WERI-Rb-1 (cell line): ENCODE data around the gene NFYA.

Source experiments
- DNase-seq: peaks from one replicate; pipeline ENCODE4 v3.0.0-alpha.2; 2020
- H3K27ac ChIP-seq: fragments of 250-450 bp; sonication (Bioruptor Pico); 2 replicates; pipeline ENCODE4 v1.5.1; 2020; ENCODE audit warnings: mild to moderate bottlenecking, moderate library complexity
- H3K27me3 ChIP-seq: fragments of 250-450 bp; sonication (Bioruptor Pico); 2 replicates; pipeline ENCODE4 v1.5.1; 2021; ENCODE audit warnings: mild to moderate bottlenecking, low read depth, moderate library complexity; ENCODE audit not compliant: insufficient read depth, severe bottlenecking
- H3K36me3 ChIP-seq: fragments of 250-450 bp; sonication (Bioruptor Pico); 2 replicates; pipeline ENCODE4 v1.5.1; 2020; ENCODE audit warnings: mild to moderate bottlenecking, moderate library complexity
- H3K4me3 ChIP-seq: 2 replicates; pipeline ENCODE4 v1.5.1; 2011; ENCODE audit warnings: low read depth, mild to moderate bottlenecking, control low read depth, low read length
- H3K9me3 ChIP-seq: fragments of 250-450 bp; sonication (Bioruptor Pico); 2 replicates; pipeline ENCODE4 v1.5.1; 2021; ENCODE audit warnings: mild to moderate bottlenecking, moderate library complexity; ENCODE audit not compliant: severe bottlenecking
- CTCF ChIP-seq: IDR thresholded peaks from 2 replicates; pipeline ENCODE4 v1.5.1; 2011; ENCODE audit warnings: low read depth, mild to moderate bottlenecking, control low read depth, inconsistent platforms, low read length

Gene NFYA

GRCh38 chr6:41080621-41081020 is 7.8 kb downstream of the NFYA start:
- H3K4me3 ChIP-seq: no peak overlapping the region
- H3K9me3 ChIP-seq: no peaks in the 10 kb centered on the region
- no peak overlapping the region for H3K27ac ChIP-seq
- TF ChIP-seq CTCF: no peak
- H3K27me3 ChIP-seq: no peaks in the 10 kb centered on the region
- H3K36me3 ChIP-seq: peaks cover 67% of the 10 kb centered on the region
- no peak for DNase-seq

GRCh38 chr6:41083072-41083471 is 10.3 kb downstream of the NFYA start:
- H3K27me3 ChIP-seq: no peaks in the 10 kb centered on the region
- H3K4me3 ChIP-seq: no peak overlapping the region
- no peak for TF ChIP-seq CTCF
- no peaks in the 10 kb centered on the region for H3K9me3 ChIP-seq
- no peak for DNase-seq
- H3K36me3 ChIP-seq: peaks cover 85% of the 10 kb centered on the region
- H3K27ac ChIP-seq: no peak overlapping the region

GRCh38 chr6:41085182-41085581 is 12.4 kb downstream of the NFYA start:
- H3K36me3 ChIP-seq: peaks cover 80% of the 10 kb centered on the region
- no peak for TF ChIP-seq CTCF
- H3K27me3 ChIP-seq: no peaks in the 10 kb centered on the region

GRCh38 chr6:41088451-41088850 is 15.7 kb downstream of the NFYA start:
- Histone ChIP-seq H3K9me3 (no peaks in the 10 kb centered on the region), H3K36me3 (peaks cover 86% of the 10 kb centered on the region), H3K27ac (no peak overlapping the region), H3K27me3 (no peaks in the 10 kb centered on the region), H3K4me3 (no peak overlapping the region)
- no peak for TF ChIP-seq CTCF
- no peak for DNase-seq

More at GRCh38 chr6:41085182-41085581, 12.4 kb downstream of the NFYA start:
- no peak overlapping the region for H3K27ac ChIP-seq
- no peaks in the 10 kb centered on the region for H3K9me3 ChIP-seq
- no peak for DNase-seq
- no peak overlapping the region for H3K4me3 ChIP-seq

GRCh38 chr6:41090841-41091761 is 18.3 kb downstream of the NFYA start:
- Histone ChIP-seq H3K27me3 (no peaks in the 10 kb centered on the region), H3K27ac (no peak overlapping the region), H3K36me3 (peaks cover 86% of the 10 kb centered on the region), H3K4me3 (no peak overlapping the region), H3K9me3 (no peaks in the 10 kb centered on the region)
- DNase-seq: no peak
- TF ChIP-seq CTCF: no peak
